ENCODE results near the gene RTN1. TPM values are rescaled to one million over a fixed set of nuclear protein-coding genes. Genes with fewer than 3 reads are reported as not detected.

RTN1 gene
- total RNA-seq, 6 experiments from 2014 or later, result 0.37 to 1.9 (median 0.53) TPM

DNA sequence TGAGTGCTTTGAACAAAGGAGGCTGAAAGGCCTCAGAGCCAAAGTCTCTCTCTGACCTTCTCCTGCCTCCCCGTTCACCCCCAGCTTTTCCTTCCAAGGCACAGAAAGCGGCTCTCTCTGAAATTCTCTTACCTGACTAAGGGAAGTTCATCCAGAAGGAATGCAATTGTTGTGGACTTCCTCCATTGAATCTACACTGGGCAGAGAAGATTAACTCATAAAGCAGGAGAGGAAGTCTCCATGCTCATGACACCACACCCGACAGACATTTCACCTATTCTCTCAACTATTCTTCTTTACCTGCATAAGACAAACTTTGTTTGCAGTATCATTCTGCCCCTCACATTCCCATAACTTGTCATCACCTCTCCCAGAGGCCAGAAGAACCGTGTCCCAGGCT, 164.7 kb downstream of the RTN1 start:
- intact Hi-C loops (cut with DNase I), result no loop called here
- H3K4me1 ChIP-seq, result peaks cover 0 to 6% (median 0%) of the 10 kb centered on the region in 4 donors
- TF ChIP-seq POLR2A (IDR thresholded peaks at IDR 0.05), result no peak
- TF ChIP-seq, protein P1, sequence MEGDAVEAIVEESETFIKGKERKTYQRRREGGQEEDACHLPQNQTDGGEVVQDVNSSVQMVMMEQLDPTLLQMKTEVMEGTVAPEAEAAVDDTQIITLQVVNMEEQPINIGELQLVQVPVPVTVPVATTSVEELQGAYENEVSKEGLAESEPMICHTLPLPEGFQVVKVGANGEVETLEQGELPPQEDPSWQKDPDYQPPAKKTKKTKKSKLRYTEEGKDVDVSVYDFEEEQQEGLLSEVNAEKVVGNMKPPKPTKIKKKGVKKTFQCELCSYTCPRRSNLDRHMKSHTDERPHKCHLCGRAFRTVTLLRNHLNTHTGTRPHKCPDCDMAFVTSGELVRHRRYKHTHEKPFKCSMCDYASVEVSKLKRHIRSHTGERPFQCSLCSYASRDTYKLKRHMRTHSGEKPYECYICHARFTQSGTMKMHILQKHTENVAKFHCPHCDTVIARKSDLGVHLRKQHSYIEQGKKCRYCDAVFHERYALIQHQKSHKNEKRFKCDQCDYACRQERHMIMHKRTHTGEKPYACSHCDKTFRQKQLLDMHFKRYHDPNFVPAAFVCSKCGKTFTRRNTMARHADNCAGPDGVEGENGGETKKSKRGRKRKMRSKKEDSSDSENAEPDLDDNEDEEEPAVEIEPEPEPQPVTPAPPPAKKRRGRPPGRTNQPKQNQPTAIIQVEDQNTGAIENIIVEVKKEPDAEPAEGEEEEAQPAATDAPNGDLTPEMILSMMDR (IDR thresholded peaks at IDR 0.05), result no peak
- H3K9me3 ChIP-seq, result no peaks in the 10 kb centered on the region
- WGBS (ENCODE audit: insufficient coverage, low coverage, low lambda C conversion rate, missing lambda C conversion rate), result 73% methylated on average over 4 of the region's 4 CpGs
- DNase-seq, result no peak
- no peak overlapping the region for H3K4me3 ChIP-seq
- ATAC-seq, result no peak
- H3K36me3 ChIP-seq, result no peaks in the 10 kb centered on the region
- no peaks in the 10 kb centered on the region for H3K27me3 ChIP-seq
- H3K27ac ChIP-seq, result no peak overlapping the region

GRCh38 chr14:59705245-59705644, 165.3 kb downstream of the RTN1 start:
- intact Hi-C loops (cut with DNase I), result no loop called here
- no peak overlapping the region for H3K4me3 ChIP-seq
- no peaks in the 10 kb centered on the region for H3K27me3 ChIP-seq
- DNase-seq (no peak), ATAC-seq (no peak)
- no peaks in the 10 kb centered on the region for H3K9me3 ChIP-seq
- H3K4me1 ChIP-seq, result peaks cover 0 to 6% (median 0%) of the 10 kb centered on the region in 4 donors
- H3K27ac ChIP-seq, result no peak overlapping the region
- WGBS (ENCODE audit: insufficient coverage, low coverage, low lambda C conversion rate, missing lambda C conversion rate), result 31% methylated on average over 2 of the region's 2 CpGs
- no peaks in the 10 kb centered on the region for H3K36me3 ChIP-seq
- TF ChIP-seq, protein P1 (IDR thresholded peaks at IDR 0.05), result no peak
- no peak for TF ChIP-seq POLR2A (IDR thresholded peaks at IDR 0.05)

- H3K4me3 ChIP-seq, result no peak overlapping the region
- intact Hi-C loops (cut with DNase I), result no loop called here
- no peaks in the 10 kb centered on the region for H3K27me3 ChIP-seq
- H3K27ac ChIP-seq, result no peak overlapping the region
- no peak for TF ChIP-seq POLR2A (IDR thresholded peaks at IDR 0.05)
- TF ChIP-seq, protein P1 (IDR thresholded peaks at IDR 0.05), result no peak
- ATAC-seq (no peak), DNase-seq (no peak)
- no peaks in the 10 kb centered on the region for H3K9me3 ChIP-seq
- no peaks in the 10 kb centered on the region for H3K36me3 ChIP-seq
- peaks cover 0 to 6% (median 0%) of the 10 kb centered on the region in 4 donors for H3K4me1 ChIP-seq
- 52% methylated on average over 5 of the region's 5 CpGs for WGBS (ENCODE audit: insufficient coverage, low coverage, low lambda C conversion rate, missing lambda C conversion rate)
Measured at GRCh38 chr14:59704054-59704645, 166.4 kb downstream of the RTN1 start.

GRCh38 chr14:59699442-59699841, 171.1 kb downstream of the RTN1 start:
- DNase-seq (no peak), ATAC-seq (peak in 1 of 4 donors; percentile 54)
- Histone ChIP-seq H3K4me3 (no peak overlapping the region), H3K4me1 (no peaks in the 10 kb centered on the region), H3K27ac (no peak overlapping the region), H3K36me3 (no peaks in the 10 kb centered on the region), H3K9me3 (no peaks in the 10 kb centered on the region), H3K27me3 (no peaks in the 10 kb centered on the region)
- intact Hi-C loops (cut with DNase I), result no loop called here
- WGBS (ENCODE audit: insufficient coverage, low coverage, low lambda C conversion rate, missing lambda C conversion rate), result 78% methylated on average over 2 of the region's 2 CpGs
- TF ChIP-seq, protein P1 (IDR thresholded peaks at IDR 0.05), result no peak
- no peak for TF ChIP-seq POLR2A (IDR thresholded peaks at IDR 0.05)
